GM12874 (cell line): ENCODE data around the gene SPTBN4.

Source experiments
- TF ChIP-seq, protein P1 (sequence below): IDR thresholded peaks from 2 replicates; pipeline ENCODE4 v1.5.1; 2011; ENCODE audit warnings: low read depth, mild to moderate bottlenecking, control low read depth, low read length, moderate library complexity; ENCODE audit not compliant: insufficient read depth

SPTBN4 gene

DNA sequence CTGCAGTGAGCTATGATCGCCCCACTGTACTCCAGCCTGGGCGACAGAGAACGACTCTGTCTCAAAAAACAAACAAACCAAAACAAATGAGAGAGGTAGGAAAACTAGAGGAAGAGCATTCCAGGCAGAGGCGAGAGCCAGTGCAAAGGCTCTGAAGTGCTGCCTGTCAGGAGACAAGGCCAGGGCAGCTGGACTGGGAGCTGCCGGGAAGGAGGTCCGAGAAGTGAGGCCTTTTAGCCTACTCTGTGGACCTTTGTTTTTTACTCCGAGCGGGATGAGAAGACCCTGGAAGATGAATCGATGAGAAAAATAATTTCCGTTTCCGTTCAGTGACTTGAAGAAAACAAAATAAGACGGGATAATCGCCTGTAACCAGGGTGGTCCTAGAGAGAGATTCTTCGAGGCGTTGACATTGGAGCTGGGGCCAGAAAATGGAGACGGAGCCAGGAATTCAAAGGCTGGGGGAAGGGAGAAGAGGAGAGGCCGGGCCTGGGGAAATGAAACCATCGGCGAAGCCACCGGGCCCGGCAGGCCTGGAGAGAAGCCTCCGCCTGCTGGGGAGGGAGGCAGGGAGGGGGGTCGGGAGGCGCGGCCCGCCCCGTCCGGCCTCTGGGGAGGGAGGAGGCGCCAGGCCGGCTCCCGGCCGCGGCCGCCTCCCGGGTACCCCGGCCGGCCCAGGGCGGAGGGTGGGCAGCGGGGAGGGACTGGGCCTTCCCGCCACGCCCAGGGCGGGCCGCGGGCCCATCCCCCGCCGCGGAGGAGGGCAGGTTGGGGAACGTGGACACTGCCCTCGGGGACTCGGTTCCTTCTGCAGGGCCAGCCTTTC is 33.2 kb upstream of the SPTBN4 start:
- TF ChIP-seq, protein P1, sequence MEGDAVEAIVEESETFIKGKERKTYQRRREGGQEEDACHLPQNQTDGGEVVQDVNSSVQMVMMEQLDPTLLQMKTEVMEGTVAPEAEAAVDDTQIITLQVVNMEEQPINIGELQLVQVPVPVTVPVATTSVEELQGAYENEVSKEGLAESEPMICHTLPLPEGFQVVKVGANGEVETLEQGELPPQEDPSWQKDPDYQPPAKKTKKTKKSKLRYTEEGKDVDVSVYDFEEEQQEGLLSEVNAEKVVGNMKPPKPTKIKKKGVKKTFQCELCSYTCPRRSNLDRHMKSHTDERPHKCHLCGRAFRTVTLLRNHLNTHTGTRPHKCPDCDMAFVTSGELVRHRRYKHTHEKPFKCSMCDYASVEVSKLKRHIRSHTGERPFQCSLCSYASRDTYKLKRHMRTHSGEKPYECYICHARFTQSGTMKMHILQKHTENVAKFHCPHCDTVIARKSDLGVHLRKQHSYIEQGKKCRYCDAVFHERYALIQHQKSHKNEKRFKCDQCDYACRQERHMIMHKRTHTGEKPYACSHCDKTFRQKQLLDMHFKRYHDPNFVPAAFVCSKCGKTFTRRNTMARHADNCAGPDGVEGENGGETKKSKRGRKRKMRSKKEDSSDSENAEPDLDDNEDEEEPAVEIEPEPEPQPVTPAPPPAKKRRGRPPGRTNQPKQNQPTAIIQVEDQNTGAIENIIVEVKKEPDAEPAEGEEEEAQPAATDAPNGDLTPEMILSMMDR = no peak

DNA sequence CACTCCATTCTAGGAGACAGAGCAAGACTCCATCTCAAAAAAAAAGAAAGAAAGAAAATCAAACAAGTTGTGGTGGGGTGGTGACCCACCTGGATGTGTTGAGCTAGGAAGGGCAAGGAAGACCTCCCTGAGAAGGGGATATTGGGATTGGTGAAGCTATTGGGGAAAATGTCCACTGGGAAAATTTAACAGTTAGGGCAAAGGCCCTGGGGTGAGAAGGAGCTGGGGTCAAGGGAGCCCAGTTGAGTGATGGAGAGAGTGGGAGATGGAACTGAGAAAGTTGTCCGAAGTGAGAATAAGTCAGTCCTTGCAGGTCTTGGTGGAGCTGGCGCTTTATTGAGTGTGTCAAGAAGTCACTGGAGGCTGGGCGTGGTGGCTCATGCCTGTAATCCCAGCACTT is 28.5 kb upstream of the SPTBN4 start:
- TF ChIP-seq, protein P1 = no peak

DNA sequence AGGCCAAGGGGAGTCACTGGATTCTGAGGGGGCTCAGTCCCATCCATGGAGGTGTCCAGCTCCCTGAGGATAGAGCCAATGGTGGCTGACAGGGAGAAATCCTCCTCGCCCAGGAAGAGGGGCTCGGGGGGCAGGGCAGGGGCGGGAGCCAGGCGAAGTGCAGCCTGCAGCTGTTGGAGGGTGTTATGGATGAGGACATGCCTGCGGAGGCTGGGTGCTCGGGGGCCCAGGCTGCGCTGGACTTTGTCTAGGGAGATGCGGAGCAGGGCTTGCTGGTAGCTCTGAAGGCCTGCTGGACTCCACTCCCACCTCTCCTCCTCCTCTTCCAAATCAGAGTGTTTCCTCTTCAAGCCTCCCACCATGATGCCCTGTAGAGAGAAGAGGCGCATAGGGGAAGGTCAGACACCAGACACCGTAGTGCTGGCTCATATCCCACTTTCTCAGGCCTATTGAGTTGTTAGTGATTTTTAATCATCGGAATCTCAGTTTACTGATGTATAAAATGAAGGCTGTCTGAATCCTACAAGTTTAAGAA is 25.0 kb upstream of the SPTBN4 start:
- TF ChIP-seq, protein P1 = no peak

DNA sequence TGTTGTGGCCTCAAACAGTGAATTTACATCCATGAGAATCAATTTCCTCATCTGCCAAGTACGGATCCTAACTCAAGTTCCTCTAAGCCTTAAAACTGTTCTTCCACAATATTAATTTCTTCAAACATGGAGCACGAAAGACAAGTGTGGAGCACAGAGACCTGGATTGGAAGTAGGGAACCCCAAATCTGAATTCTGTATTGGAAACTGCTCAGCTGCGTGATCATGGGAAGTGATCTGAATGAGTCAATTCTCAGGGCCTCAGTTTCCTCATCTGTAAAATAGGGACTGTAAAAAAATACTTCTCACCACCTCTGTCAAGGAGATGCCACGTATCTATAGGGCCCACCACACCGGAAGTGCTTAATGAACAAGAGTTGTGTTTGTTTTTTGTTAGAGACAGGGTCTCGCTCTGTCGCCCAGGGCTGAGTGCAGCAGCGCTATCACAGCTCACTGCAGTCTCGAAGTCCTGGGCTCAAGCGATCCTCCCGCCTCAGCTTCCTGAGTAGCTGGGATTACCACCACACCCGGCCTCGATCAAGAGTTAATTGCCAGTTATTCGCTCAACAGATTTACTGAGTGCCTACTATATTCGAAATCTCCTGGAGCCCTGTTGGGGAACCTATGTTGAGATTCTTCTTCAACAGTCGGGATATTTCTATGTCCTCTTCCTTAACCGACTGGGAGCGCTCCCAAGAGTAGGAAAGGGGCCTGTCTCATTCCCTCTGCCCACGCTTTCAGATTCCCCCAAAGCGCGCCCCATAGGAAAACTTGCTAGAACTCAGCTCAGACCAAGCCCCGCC is 24.3 kb upstream of the SPTBN4 start:
- TF ChIP-seq, protein P1 = no peak

DNA sequence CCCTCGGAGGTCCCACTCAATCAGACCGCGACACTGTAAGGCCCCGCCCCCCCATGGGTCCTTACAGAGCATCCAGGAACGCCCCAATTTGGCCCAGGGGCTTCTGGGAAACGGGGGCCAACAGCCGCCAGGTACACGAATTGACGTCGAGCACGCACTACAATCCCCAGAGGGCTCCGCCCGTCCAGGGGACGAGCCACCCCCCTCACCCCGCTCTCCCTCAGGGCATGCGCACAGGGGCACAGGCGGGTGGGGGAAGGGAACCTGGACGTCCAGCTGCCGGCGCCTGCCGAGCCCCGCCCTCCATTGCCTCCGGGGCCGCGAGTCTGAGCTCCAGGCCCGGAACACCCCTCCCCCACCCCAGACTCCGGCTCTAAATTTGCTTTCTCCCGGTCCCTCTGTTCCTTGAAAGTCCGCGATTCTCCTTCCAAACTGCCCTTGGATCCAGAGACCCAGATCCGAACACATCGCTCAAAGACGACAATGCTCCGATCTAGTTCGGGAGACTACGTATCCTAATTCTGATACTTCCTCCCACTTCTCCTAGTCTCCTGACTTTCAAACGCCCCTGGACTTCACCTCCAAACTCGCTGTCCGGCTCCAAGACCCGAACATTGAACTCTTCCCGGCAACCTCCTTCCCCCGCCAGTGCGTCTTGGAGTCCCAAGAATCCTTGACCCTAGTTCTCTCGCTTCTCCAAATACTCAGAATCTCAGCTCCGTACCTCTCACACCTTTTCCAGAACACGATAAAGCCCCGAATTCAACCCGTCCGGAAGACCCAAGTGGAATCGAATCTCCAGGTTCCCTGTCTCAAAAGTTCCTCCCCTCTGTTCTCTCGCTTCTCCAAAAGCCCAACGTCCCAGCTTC is 23.4 kb upstream of the SPTBN4 start:
- TF ChIP-seq, protein P1 = no peak

DNA sequence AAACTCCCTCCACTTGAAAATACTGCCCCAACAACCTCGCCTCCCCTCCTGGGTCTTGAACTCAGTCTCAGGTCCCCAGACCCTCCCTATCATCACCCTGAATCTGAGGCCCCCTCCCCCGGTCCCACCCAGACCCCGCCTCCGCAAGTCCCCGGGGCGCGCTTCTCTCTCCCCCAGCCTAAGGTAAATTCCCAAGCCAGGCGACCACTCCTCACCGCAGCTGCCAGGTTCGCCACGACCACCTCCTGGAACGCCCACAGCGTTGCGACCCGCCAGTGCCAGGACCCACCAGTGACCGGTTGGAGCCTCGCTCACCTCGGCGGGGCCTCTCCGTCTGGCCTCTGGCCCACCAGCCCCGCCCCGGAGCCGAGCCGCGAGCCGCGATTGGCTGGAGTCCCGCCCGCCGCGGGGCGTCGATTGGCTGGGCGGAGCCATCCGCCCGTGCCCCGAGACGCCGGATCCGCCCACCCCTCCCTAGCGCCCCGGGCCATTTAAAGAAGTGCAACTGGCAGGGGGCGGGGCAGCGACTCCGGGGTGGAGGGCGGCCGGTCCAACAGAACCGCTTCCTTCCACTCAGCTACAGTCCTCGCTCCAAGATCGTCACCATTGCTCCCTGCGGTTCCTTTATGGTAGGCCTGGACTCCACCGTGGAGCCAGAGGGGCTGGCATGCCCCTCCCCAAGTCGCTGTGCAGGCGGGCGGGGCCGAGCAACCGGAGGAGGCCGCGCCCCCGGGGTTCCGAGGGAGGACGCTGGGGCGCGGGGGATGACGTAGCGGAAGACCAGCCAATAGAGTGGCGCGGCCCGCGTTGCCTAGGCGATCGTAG is 22.6 kb upstream of the SPTBN4 start, which contains the start of gene SERTAD3:
TSS of gene SERTAD3 (minus strand) at position 336 of the 825 bp plus-strand sequence. CDS start 2,255 bp downstream, outside the sequence.
- TF ChIP-seq, protein P1 = no peak
